HFFc6 (cell line): ENCODE data around the gene IP6K1. TPM values are rescaled to one million over a fixed set of nuclear protein-coding genes. Genes with fewer than 3 reads are reported as not detected.

Experiments used
- DNase-seq: peaks from one replicate; pipeline ENCODE4 v3.0.0-alpha.2; 2018
- H3K27ac Mint-ChIP-seq: 2 replicates; pipeline ENCODE4 v1.8.0; 2020; ENCODE audit warnings: mild to moderate bottlenecking, mixed read lengths
- H3K27me3 Mint-ChIP-seq: 2 replicates; pipeline ENCODE4 v1.8.0; 2021; ENCODE audit warnings: mild to moderate bottlenecking, moderate library complexity, mixed read lengths; ENCODE audit not compliant: insufficient read depth
- H3K36me3 Mint-ChIP-seq: 2 replicates; pipeline ENCODE4 v1.8.0; 2021; ENCODE audit warnings: low read depth, mixed read lengths
- H3K4me1 Mint-ChIP-seq: 2 replicates; pipeline ENCODE4 v1.8.0; 2020; ENCODE audit warnings: low read depth, mixed read lengths
- H3K4me3 Mint-ChIP-seq: 2 replicates; pipeline ENCODE4 v1.8.0; 2020; ENCODE audit warnings: mild to moderate bottlenecking, moderate library complexity, mixed read lengths
- H3K9me3 Mint-ChIP-seq: 2 replicates; pipeline ENCODE4 v1.8.0; 2020; ENCODE audit warnings: mild to moderate bottlenecking, mixed read lengths
- total RNA-seq, 6 experiments: library from RNA; stranded (reverse); fragmentation: NEBNext Ultra II Directional; extraction: Animal tissue kit (Norgen Biotek cat#: 25700); gene quantifications; 2 replicates in 1 of 6; 3 replicates in 5 of 6; pipeline ENCODE4 v1.2.3, GENCODE V29; 2021
- TF ChIP-seq, protein P1 (sequence below): fragments of 200-600 bp; sonication (generic); IDR thresholded peaks from 2 replicates; pipeline ENCODE4 v1.5.0; 2021; ENCODE audit warnings: antibody characterized with exemption, mild to moderate bottlenecking

IP6K1 gene
- total RNA-seq, 6 experiments from 2014 or later = 29.8 to 43.7 (median 38.4) TPM

DNA sequence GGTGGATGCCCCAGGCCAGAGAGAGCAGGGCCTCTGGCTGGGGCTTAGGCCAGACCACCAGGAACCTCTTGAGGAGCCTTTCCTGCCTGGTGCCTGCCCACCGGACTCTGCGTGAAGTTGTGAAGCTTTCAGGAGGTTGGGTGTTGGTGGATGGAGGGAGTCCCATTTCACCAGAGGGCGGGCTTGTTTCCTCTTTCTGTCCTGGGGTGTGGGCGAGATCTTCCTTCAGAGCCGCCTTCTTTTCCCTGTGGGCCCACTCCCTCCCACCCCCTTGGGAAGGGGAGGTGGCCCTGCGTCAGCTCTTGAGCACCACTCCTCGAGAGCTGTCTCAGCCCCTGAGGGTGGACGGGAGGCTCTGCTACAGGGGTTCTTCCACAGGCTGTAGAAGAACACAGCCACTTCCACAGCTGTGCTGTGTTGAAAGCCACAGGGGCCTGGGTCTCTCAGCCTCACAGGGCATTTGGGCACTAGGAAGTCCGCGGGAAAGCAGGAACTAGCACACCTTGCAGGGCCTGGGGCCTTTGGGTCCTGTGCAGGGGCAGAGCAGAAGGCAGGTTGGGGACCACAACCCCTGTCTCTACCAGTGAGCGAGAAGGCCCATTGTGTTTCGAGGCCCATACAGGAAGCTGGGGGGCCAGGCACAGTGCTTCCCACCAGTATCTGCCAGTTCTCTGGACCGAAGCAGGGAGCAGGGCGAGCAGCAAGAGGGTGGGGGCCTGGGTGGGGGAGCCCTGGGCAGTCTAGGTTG is 69.0 kb downstream of the IP6K1 start:
- Mint-ChIP-seq H3K9me3 (peaks cover 5% of the 10 kb centered on the region; the same call in 1 of the 2 replicates), H3K4me3 (no peak overlapping the region), H3K36me3 (peaks cover 26% of the 10 kb centered on the region), H3K27ac (no peak overlapping the region), H3K27me3 (peaks cover 19% of the 10 kb centered on the region), H3K4me1 (peaks cover 18% of the 10 kb centered on the region)
- TF ChIP-seq, protein P1, sequence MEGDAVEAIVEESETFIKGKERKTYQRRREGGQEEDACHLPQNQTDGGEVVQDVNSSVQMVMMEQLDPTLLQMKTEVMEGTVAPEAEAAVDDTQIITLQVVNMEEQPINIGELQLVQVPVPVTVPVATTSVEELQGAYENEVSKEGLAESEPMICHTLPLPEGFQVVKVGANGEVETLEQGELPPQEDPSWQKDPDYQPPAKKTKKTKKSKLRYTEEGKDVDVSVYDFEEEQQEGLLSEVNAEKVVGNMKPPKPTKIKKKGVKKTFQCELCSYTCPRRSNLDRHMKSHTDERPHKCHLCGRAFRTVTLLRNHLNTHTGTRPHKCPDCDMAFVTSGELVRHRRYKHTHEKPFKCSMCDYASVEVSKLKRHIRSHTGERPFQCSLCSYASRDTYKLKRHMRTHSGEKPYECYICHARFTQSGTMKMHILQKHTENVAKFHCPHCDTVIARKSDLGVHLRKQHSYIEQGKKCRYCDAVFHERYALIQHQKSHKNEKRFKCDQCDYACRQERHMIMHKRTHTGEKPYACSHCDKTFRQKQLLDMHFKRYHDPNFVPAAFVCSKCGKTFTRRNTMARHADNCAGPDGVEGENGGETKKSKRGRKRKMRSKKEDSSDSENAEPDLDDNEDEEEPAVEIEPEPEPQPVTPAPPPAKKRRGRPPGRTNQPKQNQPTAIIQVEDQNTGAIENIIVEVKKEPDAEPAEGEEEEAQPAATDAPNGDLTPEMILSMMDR = no peak
- no peak for DNase-seq

DNA sequence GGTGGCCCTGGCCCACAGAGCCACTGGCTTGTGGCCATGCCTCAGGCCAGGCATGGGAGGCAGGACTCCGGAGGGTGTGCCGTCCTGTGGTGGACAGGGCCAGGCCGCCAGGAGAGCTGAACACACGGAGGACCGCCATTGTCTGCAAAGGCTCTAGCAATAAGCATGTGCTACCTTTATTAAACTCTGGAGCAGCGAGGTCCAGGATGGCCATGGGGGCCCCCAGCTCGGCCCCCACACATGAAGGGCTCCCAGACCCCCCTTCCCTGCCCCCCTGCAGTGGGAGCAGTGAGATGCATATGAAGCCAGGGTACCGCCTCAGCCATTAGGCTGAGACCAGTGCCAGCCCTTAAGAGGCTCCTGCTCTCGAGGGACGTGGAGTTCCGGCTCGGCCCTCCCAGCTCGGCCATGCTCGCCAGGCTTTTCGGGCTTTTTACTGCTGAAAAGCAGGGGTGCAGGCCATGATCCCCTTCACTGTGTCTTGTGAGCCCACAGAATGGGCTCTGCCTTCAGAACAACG is 69.6 kb downstream of the IP6K1 start:
- no peak for DNase-seq
- Mint-ChIP-seq H3K36me3 (peaks cover 25% of the 10 kb centered on the region), H3K9me3 (peaks cover 5% of the 10 kb centered on the region; the same call in 1 of the 2 replicates), H3K4me1 (peaks cover 17% of the 10 kb centered on the region), H3K27ac (no peak overlapping the region), H3K4me3 (no peak overlapping the region), H3K27me3 (peaks cover 19% of the 10 kb centered on the region)
- TF ChIP-seq, protein P1 = no peak

DNA sequence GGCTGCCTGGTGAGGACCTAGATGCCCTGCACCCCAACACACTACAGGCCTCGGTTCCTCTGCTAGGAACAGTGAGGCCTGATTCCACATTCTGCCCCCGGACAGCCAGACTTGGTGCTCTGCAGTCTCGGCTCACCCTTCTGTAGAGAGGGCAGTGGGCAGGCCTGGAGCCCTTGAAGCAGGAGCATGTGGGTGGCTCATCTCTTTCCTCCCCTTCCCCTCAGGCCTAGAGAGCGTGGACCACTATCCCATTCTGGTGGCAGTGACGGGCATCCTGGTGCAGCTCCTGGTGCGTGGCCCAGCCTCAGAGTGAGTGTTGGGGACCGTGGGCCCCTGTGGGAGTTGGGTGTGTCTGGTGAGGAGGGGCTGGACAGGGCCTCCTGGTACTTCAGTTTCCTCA is 70.2 kb downstream of the IP6K1 start:
- Mint-ChIP-seq H3K4me1 (peaks cover 17% of the 10 kb centered on the region), H3K36me3 (peaks cover 23% of the 10 kb centered on the region), H3K27me3 (peaks cover 16% of the 10 kb centered on the region), H3K4me3 (no peak overlapping the region), H3K9me3 (peaks cover 5% of the 10 kb centered on the region; the same call in 1 of the 2 replicates), H3K27ac (no peak overlapping the region)
- TF ChIP-seq, protein P1 = no peak
- no peak for DNase-seq

DNA sequence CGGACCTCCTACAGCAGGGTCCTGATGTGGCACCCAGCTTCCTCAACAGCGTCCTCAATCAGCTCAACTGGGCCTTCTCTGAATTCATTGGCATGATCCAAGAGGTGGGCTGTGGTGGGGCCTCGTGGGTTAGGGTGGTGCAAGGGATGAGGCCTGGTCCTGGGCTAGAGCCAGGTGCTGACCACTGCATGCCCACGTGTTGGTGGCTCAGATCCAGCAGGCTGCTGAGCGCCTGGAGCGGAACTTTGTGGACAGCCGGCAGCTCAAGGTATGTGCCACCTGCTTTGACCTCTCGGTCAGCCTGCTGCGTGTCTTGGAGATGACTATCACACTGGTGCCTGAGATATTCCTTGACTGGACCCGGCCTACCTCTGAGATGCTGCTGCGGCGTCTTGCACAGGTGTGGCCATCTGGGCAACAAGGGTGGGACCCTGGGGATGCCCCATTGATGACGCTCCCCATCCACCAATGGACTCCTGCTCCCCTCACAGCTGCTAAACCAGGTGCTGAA is 70.7 kb downstream of the IP6K1 start:
- no peak for DNase-seq
- Mint-ChIP-seq H3K4me1 (peaks cover 17% of the 10 kb centered on the region), H3K36me3 (peaks cover 18% of the 10 kb centered on the region), H3K27ac (no peak overlapping the region), H3K9me3 (peaks cover 5% of the 10 kb centered on the region; the same call in 1 of the 2 replicates), H3K4me3 (no peak overlapping the region), H3K27me3 (peaks cover 12% of the 10 kb centered on the region)
- TF ChIP-seq, protein P1 = no peak

DNA sequence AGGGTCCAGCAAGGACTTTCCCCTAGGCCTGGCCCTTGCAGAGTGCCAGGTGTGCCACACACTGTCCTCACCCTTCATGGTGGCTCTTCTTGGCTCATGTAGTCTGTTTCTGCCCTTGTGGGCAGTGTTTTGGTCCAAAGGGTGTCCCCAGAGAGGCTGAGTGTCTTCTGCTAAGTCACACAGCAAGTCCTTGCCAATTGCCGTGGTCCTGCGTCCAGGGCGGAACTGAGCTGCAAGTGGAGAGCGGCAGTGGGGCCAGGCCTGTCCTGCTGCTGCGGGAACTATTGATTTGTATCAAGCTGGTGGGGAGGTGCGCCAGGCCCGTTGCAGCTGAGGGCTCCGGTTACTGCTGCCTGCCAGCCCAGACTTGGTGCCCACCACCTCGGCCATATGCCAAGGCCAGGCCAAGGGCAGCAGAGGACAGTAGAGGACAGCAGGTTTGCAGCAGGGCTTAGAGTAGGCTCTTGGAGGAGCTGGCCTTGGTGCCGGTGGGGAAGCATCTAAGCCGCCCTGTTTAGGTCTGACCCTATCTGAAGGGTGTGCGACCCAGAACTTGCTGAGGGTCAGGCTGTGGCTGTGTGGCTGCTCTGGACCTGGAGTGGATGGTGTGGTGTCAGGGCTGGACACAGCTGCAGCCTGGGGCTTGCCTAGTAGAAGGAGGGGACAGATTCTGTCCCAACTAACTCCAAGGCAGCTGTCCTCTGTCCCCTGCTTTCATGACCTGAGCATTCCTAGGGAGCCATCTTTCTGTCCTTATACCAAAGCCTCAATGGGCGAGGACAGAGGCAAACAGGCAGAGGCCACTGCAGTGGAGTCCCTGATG is 71.4 kb downstream of the IP6K1 start:
- Mint-ChIP-seq H3K9me3 (peaks cover 5% of the 10 kb centered on the region; the same call in 1 of the 2 replicates), H3K27ac (no peak overlapping the region; the same call in 1 of the 2 replicates), H3K4me1 (peaks cover 16% of the 10 kb centered on the region), H3K4me3 (no peak overlapping the region), H3K27me3 (peaks cover 12% of the 10 kb centered on the region), H3K36me3 (peaks cover 15% of the 10 kb centered on the region)
- TF ChIP-seq, protein P1 = no peak
- no peak for DNase-seq
